SK-N-SH (cell line): Measurements from ENCODE around the gene SLC17A9. TPM values are rescaled to one million over a fixed set of nuclear protein-coding genes. Genes with fewer than 3 reads are reported as not detected.

Source experiments
- CTCF ChIA-PET: fragments of 300-600, 350-600 bp; formaldehyde crosslinking; extraction: SDS; loops from one replicate; lab custom pipeline; 2021; lab: Yijun Ruan, JAX
- POLR2A ChIA-PET: fragments of 350-600 bp; sonication (Branson Sonifier 250); formaldehyde crosslinking; extraction: SDS; loops from one replicate; lab custom pipeline; 2020; ENCODE audit warnings: antibody characterized with exemption, inconsistent platforms; lab: Yijun Ruan, JAX
- DNase-seq: peaks from one replicate; pipeline ENCODE4 v3.0.0; 2012
- H2AFZ ChIP-seq: fragments of 200-600 bp; sonication (generic); 2 replicates; pipeline ENCODE4 v1.8.1; 2016; ENCODE audit warnings: antibody characterized with exemption, mild to moderate bottlenecking, low read depth
- H3F3A ChIP-seq: fragments of 200-600 bp; sonication (generic); replicated peaks from 2 replicates; pipeline ENCODE3; 2016; ENCODE audit warnings: antibody characterized with exemption, mild to moderate bottlenecking; ENCODE audit not compliant: insufficient read depth
- H3K27ac ChIP-seq, 2 experiments: fragments of 200-500 bp in 1 of 2; fragments of 200-600 bp in 1 of 2; sonication (Bioruptor generic) in 1 of 2; sonication (generic), shearing (Covaris generic) in 1 of 2; 2 replicates each; pipeline versions ENCODE4 v1.5.1 to v1.6.1; 2014 to 2016; ENCODE audit warnings: low read depth in 2 of 2, inconsistent platforms in 1 of 2, low read length in 1 of 2, mild to moderate bottlenecking in 1 of 2, mixed read lengths in 1 of 2
- H3K27me3 ChIP-seq: fragments of 200-600 bp; sonication (generic), shearing (Covaris generic); 2 replicates; pipeline ENCODE4 v1.6.1; 2016; ENCODE audit warnings: mixed run types; ENCODE audit not compliant: insufficient read depth
- H3K36me3 ChIP-seq, 2 experiments: fragments of 200-500 bp in 1 of 2; fragments of 200-600 bp in 1 of 2; sonication (Bioruptor generic) in 1 of 2; sonication (generic) in 1 of 2; replicated peaks in 1 of 2; 2 replicates each; pipeline versions ENCODE3 to v1.5.1; 2014 to 2016; ENCODE audit warnings: low read length in 1 of 2, mild to moderate bottlenecking in 1 of 2; ENCODE audit not compliant: insufficient read depth in 2 of 2, control insufficient read depth in 1 of 2
- H3K4me1 ChIP-seq, 2 experiments: fragments of 200-500 bp in 1 of 2; fragments of 200-600 bp in 1 of 2; sonication (Bioruptor generic) in 1 of 2; sonication (generic), shearing (Covaris generic) in 1 of 2; 2 replicates each; pipeline versions ENCODE4 v1.5.1 to v1.6.1; 2014 to 2016; ENCODE audit warnings: low read depth in 1 of 2, low read length in 1 of 2, mixed run types in 1 of 2; ENCODE audit not compliant: insufficient read depth in 2 of 2, control insufficient read depth in 1 of 2
- H3K4me2 ChIP-seq: fragments of 200-600 bp; sonication (generic), shearing (Covaris generic); 2 replicates; pipeline ENCODE4 v1.6.1; 2017; ENCODE audit warnings: mixed run types
- H3K4me3 ChIP-seq, 2 experiments: fragments of 200-500 bp in 1 of 2; fragments of 200-600 bp in 1 of 2; sonication (Bioruptor generic) in 1 of 2; sonication (generic), shearing (Covaris generic) in 1 of 2; 2 replicates each; pipeline versions ENCODE4 v1.5.1 to v1.8.1; 2014 to 2016; ENCODE audit warnings: low read depth in 2 of 2, inconsistent platforms in 1 of 2, low read length in 1 of 2, mild to moderate bottlenecking in 1 of 2, mixed read lengths in 1 of 2, moderate library complexity in 1 of 2
- H3K79me2 ChIP-seq: fragments of 200-600 bp; sonication (generic); 2 replicates; pipeline ENCODE4 v1.8.1; 2017; ENCODE audit warnings: mild to moderate bottlenecking; ENCODE audit not compliant: insufficient read depth
- H3K9ac ChIP-seq: fragments of 200-600 bp; sonication (generic); 2 replicates; pipeline ENCODE4 v1.6.1; 2017; ENCODE audit warnings: mixed run types
- H3K9me2 ChIP-seq: fragments of 200-600 bp; sonication (generic); 2 replicates; pipeline ENCODE4 v1.6.1; 2017; ENCODE audit warnings: mixed run types
- H3K9me3 ChIP-seq: fragments of 200-600 bp; sonication (generic); 2 replicates; pipeline ENCODE4 v1.6.1; 2017; ENCODE audit warnings: mixed run types, mild to moderate bottlenecking, moderate library complexity
- H4K20me1 ChIP-seq: fragments of 200-600 bp; sonication (generic); 2 replicates; pipeline ENCODE4 v1.6.1; 2017; ENCODE audit warnings: mild to moderate bottlenecking, mixed run types; ENCODE audit not compliant: insufficient read depth
- CTCF ChIP-seq: fragments of 200-600 bp; sonication (generic); IDR thresholded peaks from 2 replicates; pipeline ENCODE4 v1.6.1; 2017; ENCODE audit warnings: antibody characterized with exemption, mild to moderate bottlenecking, moderate library complexity
- EP300 ChIP-seq, 2 experiments: IDR thresholded peaks; 2 replicates each; pipeline versions ENCODE4 v1.4.0 to v1.6.1; 2012; ENCODE audit warnings: borderline replicate concordance in 1 of 2, low read depth in 1 of 2, low read length in 1 of 2
- EZH2phosphoT487 ChIP-seq: fragments of 200-600 bp; sonication (generic); IDR thresholded peaks from 2 replicates; pipeline ENCODE4 v1.6.1; 2017; ENCODE audit warnings: low read depth, mixed run types, mild to moderate bottlenecking, antibody characterized with exemption, moderate library complexity, borderline replicate concordance
- FOXJ3 ChIP-seq: sonication (generic); formaldehyde crosslinking; IDR thresholded peaks from 2 replicates; pipeline ENCODE4 v1.5.1; 2020; ENCODE audit warnings: mild to moderate bottlenecking, missing genetic modification reagents
- FOXM1 ChIP-seq: IDR thresholded peaks from 2 replicates; pipeline ENCODE4 v1.4.0; 2012; ENCODE audit warnings: low read depth, mild to moderate bottlenecking
- GABPA ChIP-seq: IDR thresholded peaks from 2 replicates; pipeline ENCODE4 v1.4.0; 2012; ENCODE audit warnings: low read depth, mild to moderate bottlenecking
- GATA2 ChIP-seq: sonication (generic); formaldehyde crosslinking; IDR thresholded peaks from 2 replicates; pipeline ENCODE4 v1.5.0; 2020; ENCODE audit warnings: mild to moderate bottlenecking, missing genetic modification reagents
- IRF3 ChIP-seq: fragments of 150-350 bp; IDR thresholded peaks from 2 replicates; pipeline ENCODE4 v1.6.1; 2016; ENCODE audit warnings: mild to moderate bottlenecking, low read depth, low read length
- NFIC ChIP-seq: IDR thresholded peaks from 2 replicates; pipeline ENCODE4 v1.4.0; 2012; ENCODE audit warnings: borderline replicate concordance
- NRF1 ChIP-seq: IDR thresholded peaks from 2 replicates; pipeline ENCODE4 v1.6.1; 2012; ENCODE audit warnings: low read depth, mild to moderate bottlenecking, low read length
- PBX3 ChIP-seq: IDR thresholded peaks from 2 replicates; pipeline ENCODE4; 2012
- POLR2AphosphoS5 ChIP-seq: IDR thresholded peaks from 2 replicates; pipeline ENCODE4 v1.6.1; 2012; ENCODE audit warnings: low read depth, low read length
- RFX5 ChIP-seq: IDR thresholded peaks from 2 replicates; pipeline ENCODE4 v1.6.1; 2012; ENCODE audit warnings: mild to moderate bottlenecking, improper control_type of control experiment, low read length
- RXRA ChIP-seq: IDR thresholded peaks from 2 replicates; pipeline ENCODE4 v1.4.0; 2012; ENCODE audit warnings: low read depth, mild to moderate bottlenecking, borderline replicate concordance
- SIN3A ChIP-seq: IDR thresholded peaks from 2 replicates; pipeline ENCODE4 v1.6.1; 2012; ENCODE audit warnings: low read depth, mild to moderate bottlenecking, low read length, moderate library complexity, borderline replicate concordance
- TAF1 ChIP-seq: IDR thresholded peaks from 2 replicates; pipeline ENCODE4 v1.6.1; 2012; ENCODE audit warnings: low read depth, mild to moderate bottlenecking, low read length, moderate library complexity, borderline replicate concordance
- USF1 ChIP-seq: IDR thresholded peaks from 2 replicates; pipeline ENCODE4 v1.4.0; 2012; ENCODE audit warnings: low read depth, borderline replicate concordance
- WGBS: methylation state at CpG from one replicate; pipeline ENCODE4 v1.1.6; 2017; ENCODE audit warnings: low lambda C conversion rate; 5-methylcytosine and 5-hydroxymethylcytosine counted together
- polyA plus RNA-seq, 3 experiments: library from polyadenylated mRNA; depleted of rRNA; stranded (reverse); fragments of >200 nt; gene quantifications; 2 replicates each; pipeline ENCODE4 v1.2.3, GENCODE V29; 2012

Gene SLC17A9
- polyA plus RNA-seq, 1 of the 3 experiments (the other 2 are of a cell fraction) = not detected

- H4K20me1 ChIP-seq = no peaks in the 10 kb centered on the region
- H3F3A ChIP-seq = peaks cover 4% of the 10 kb centered on the region
- H3K27ac ChIP-seq = no peak overlapping the region
- no peak overlapping the region for H3K4me3 ChIP-seq
- peaks cover 8% of the 10 kb centered on the region; the same call in 1 of the 2 replicates for H3K9me3 ChIP-seq
- DNase-seq = no peak
- no peak overlapping the region for H3K4me2 ChIP-seq
- peaks cover 88% of the 10 kb centered on the region for H3K27me3 ChIP-seq
- no peak overlapping the region for H2AFZ ChIP-seq
- no peaks in the 10 kb centered on the region for H3K9me2 ChIP-seq
- POLR2A ChIA-PET = no interaction called here
- CTCF ChIA-PET = interaction anchor here (0.8 to 1.5 kb wide), 2 partner anchors 10 to 41 kb away, joined by 3 read pairs; no protein-coding TSS in a partner anchor
- H3K79me2 ChIP-seq = no peaks in the 10 kb centered on the region
- H3K36me3 ChIP-seq = no peaks in the 10 kb centered on the region
- H3K9ac ChIP-seq = no peak overlapping the region
- TF ChIP-seq IRF3 (no peak), RFX5 (no peak), GABPA (no peak), EZH2phosphoT487 (no peak), NRF1 (no peak), RXRA (no peak), POLR2AphosphoS5 (no peak), TAF1 (no peak), CTCF (no peak), PBX3 (no peak)
- 28% methylated on average over 18 of the region's 22 CpGs for WGBS
- H3K4me1 ChIP-seq = no peaks in the 10 kb centered on the region; a peak in 1 of 4 replicates
Measured at GRCh38 chr20:63015662-63016361, 63.3 kb downstream of the SLC17A9 start.

GRCh38 chr20:63016514-63017075 is 64.1 kb downstream of the SLC17A9 start:
- no peaks in the 10 kb centered on the region; a peak in 1 of 4 replicates for H3K4me1 ChIP-seq
- H2AFZ ChIP-seq = no peak overlapping the region
- no peak for DNase-seq
- no peak overlapping the region for H3K4me3 ChIP-seq
- H3K9me3 ChIP-seq = peaks cover 8% of the 10 kb centered on the region; the same call in 1 of the 2 replicates
- 35% methylated on average over 12 of the region's 14 CpGs for WGBS
- no peaks in the 10 kb centered on the region for H3K79me2 ChIP-seq
- H3K9me2 ChIP-seq = no peaks in the 10 kb centered on the region
- POLR2A ChIA-PET = no interaction called here
- CTCF ChIA-PET = interaction anchor here (0.8 to 1.5 kb wide), 2 partner anchors 9 to 40 kb away, joined by 3 read pairs; no protein-coding TSS in a partner anchor
- H3F3A ChIP-seq = no peaks in the 10 kb centered on the region
- no peaks in the 10 kb centered on the region for H4K20me1 ChIP-seq
- TF ChIP-seq EP300 (IDR thresholded peaks at IDR 0.05; ENCODE audit: borderline replicate concordance in 1 of 2, low read depth in 1 of 2, low read length in 1 of 2) = no peak
- TF ChIP-seq SIN3A = no peak
- TF ChIP-seq GATA2 (CRISPR knock-in tag) = no peak
- TF ChIP-seq EZH2phosphoT487 = no peak
- TF ChIP-seq FOXJ3 (CRISPR knock-in tag) = no peak
- no peak for TF ChIP-seq USF1
- no peak for TF ChIP-seq NFIC
- no peak for TF ChIP-seq FOXM1
- no peak overlapping the region for H3K27ac ChIP-seq
- H3K9ac ChIP-seq = no peak overlapping the region
- H3K36me3 ChIP-seq = no peaks in the 10 kb centered on the region
- H3K4me2 ChIP-seq = no peak overlapping the region
- H3K27me3 ChIP-seq = peaks cover 88% of the 10 kb centered on the region
